Lung microvascular endothelial cell (primary cell): Measurements from ENCODE around the gene ZHX3. TPM values are rescaled to one million over a fixed set of nuclear protein-coding genes. Genes with fewer than 3 reads are reported as not detected.
"Not testable (repeated sequence)": the region's sequence is repeated elsewhere in the genome, so short reads cannot be mapped to it uniquely, and the experiment has no call there.

Source experiments
- DNase-seq, 2 donors: peaks; one replicate each; pipeline versions ENCODE4 v3.0.0 to v3.0.0-alpha.2; 2010; ENCODE audit warnings: low read depth in 2 of 2
- total RNA-seq: library from RNA; depleted of rRNA; stranded (reverse); fragments of >200 nt; gene quantifications from 2 replicates; pipeline ENCODE4 v1.2.1, GENCODE V29; 2014

ZHX3 gene
- total RNA-seq, 1 donor from 2014 or later: 6.5 TPM

GRCh38 chr20:41138475-41139226 lies 178.9 kb downstream of the ZHX3 start:
- peak; percentile 27 to 43 for DNase-seq

- peak; percentile 71 to 85 for DNase-seq
Observed at GRCh38 chr20:41137614-41138474, 179.7 kb downstream of the ZHX3 start.

- peak; percentile 87 to 93 for DNase-seq
Observed at GRCh38 chr20:41136680-41137613, 180.6 kb downstream of the ZHX3 start, which contains the start of gene PLCG1. Gene PLCG1, plus strand, starts transcription at chr20:41137543. Its CDS starts 99 bp downstream, at chr20:41137642.

- no peak for DNase-seq
Observed at GRCh38 chr20:41135888-41136679, 181.4 kb downstream of the ZHX3 start.

- DNase-seq: peak; percentile 54 to 64
Observed at GRCh38 chr20:41135187-41135887, 182.2 kb downstream of the ZHX3 start.

GRCh38 chr20:41134362-41135186 lies 183.0 kb downstream of the ZHX3 start:
- DNase-seq: no peak

GRCh38 chr20:41133709-41134361 lies 183.7 kb downstream of the ZHX3 start:
- no peak for DNase-seq

GRCh38 chr20:41132388-41132775 lies 185.1 kb downstream of the ZHX3 start:
- not testable (repeated sequence) for DNase-seq

GRCh38 chr20:41131594-41132387 lies 185.7 kb downstream of the ZHX3 start:
- no peak for DNase-seq

Other genes starting within 250 kb of the ZHX3 start
- gene PLCG1, start 180.2 kb downstream of the ZHX3 start, total RNA-seq: 135 and 160 TPM in 2 replicates
- gene LPIN3, start 23.1 kb upstream of the ZHX3 start, total RNA-seq: under 0.01 and 0.65 TPM in 2 replicates
- under 0.01 TPM in 1 of 2 replicates, not detected in the other for gene EMILIN3, start 49.1 kb upstream of the ZHX3 start, total RNA-seq